NCI-H2171 treated with DMSO at 0.1 percent for 48 hours (cell line): Measurements from ENCODE around the gene MAGED2.
"Not testable (repeated sequence)": the region's sequence is repeated elsewhere in the genome, so short reads cannot be mapped to it uniquely, and the experiment has no call there.

Source experiments
- DNase-seq: peaks from one replicate; lab custom pipeline; 2025; lab: John Stamatoyannopoulos, UW

The MAGED2 gene

GRCh38 chrX:54819201-54819600 is 11.7 kb downstream of the MAGED2 start:
- no peak for DNase-seq

- no peak for DNase-seq
These were observed 13.2 kb downstream of the MAGED2 start for GRCh38 chrX:54820737-54821136.

GRCh38 chrX:54821310-54821709 is 13.8 kb downstream of the MAGED2 start:
- no peak for DNase-seq

- DNase-seq = no peak
These were observed 16.6 kb downstream of the MAGED2 start for GRCh38 chrX:54824195-54824594.

- no peak for DNase-seq
These were observed 17.2 kb downstream of the MAGED2 start for GRCh38 chrX:54824722-54825121.

- no peak for DNase-seq
These were observed 18.3 kb downstream of the MAGED2 start for GRCh38 chrX:54825716-54826438.

- no peak for DNase-seq
These were observed 19.1 kb downstream of the MAGED2 start for GRCh38 chrX:54826598-54826997.

- DNase-seq = no peak
These were observed 31.0 kb downstream of the MAGED2 start for GRCh38 chrX:54838583-54838982.

GRCh38 chrX:54841184-54841874 is 33.8 kb downstream of the MAGED2 start:
- peak; percentile 17 for DNase-seq

- DNase-seq = no peak
These were observed 35.1 kb downstream of the MAGED2 start for GRCh38 chrX:54842607-54843006.

- no peak for DNase-seq
These were observed 35.5 kb downstream of the MAGED2 start for GRCh38 chrX:54843050-54843449.

GRCh38 chrX:54847700-54848099 is 40.2 kb downstream of the MAGED2 start:
- DNase-seq = not testable (repeated sequence)

- DNase-seq = peak; percentile 56
These were observed 57.7 kb downstream of the MAGED2 start for GRCh38 chrX:54865208-54865607.
